HG03432 (cell line): Measurements from ENCODE around the gene ZDHHC8.
"Not testable (repeated sequence)": the region's sequence is repeated elsewhere in the genome, so short reads cannot be mapped to it uniquely, and the experiment has no call there.

Source experiments
- ATAC-seq: cut with Tn5 transposase; IDR thresholded peaks from one replicate; pipeline ENCODE4 v1.9.1; 2021; ENCODE audit warnings: mild to moderate bottlenecking, moderate library complexity; ENCODE audit not compliant: unreplicated experiment

The ZDHHC8 gene

DNA sequence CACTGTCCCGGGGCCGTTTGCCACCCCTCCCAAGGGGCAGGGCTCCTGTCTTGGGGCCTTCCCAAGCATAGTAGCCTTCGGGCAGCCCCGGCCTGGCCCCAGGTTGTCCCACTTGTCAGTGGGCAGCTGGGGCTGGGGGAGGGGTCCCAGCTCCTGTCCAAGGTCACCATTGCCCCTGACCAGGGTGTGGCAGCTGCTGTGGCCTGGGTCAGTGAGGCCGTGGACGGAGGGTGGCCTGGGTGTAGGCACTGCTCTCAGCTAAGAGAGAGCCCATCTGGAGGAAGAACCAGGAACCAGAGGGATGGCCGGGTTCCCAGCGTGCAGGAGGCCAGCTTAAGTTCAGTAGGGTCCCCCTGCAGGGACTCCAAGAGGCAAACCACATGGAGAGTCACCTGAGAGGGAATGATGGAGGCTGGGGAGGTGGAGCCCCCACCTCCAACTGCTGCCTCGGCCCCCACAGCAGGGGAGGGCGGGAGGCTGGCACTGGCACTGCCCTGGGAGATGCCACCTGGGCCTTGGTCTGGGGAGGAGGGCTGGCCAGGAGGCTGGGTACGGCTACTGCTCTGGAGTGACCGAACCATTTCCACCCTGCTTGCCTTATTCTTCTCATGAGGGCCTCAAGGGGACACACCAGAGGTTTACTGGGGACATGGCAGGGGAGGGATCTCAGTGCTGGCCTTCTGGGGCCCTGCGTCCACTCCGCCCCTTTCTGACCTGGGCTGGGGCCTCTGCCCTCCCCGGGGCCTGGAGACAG is 26.0 kb downstream of the ZDHHC8 start:
- no peak for ATAC-seq

DNA sequence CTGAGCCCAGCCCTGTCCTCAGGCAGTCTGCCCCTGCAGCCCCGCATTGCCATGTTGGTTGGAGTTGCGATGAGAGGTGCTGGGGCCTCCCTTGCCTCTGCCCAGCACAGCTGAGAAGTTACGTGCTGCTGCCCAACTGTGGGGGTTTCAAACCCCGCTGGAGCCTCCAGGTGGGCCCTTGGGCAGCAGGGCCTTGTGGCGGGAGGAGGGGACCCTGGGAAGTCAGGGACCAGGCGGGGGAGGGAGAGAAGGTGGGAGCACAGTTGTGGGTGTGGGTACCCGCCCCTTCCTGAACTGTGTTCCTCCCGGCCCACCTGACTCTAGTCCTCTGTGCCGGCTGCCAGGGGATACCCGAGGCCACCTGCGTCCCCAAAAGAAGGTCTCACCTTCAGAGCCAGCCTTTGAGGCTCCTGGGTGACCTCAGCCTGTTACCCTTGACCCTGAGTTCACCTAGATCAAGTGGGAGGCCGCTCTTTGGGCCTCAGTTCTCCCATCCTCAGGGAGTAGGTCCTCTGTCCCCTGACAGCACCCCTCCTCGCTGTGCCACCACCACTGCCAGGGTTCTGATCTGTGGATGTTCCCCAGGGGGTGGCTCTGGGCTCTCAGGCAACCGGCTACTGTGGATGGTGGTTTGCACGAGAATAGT is 26.9 kb downstream of the ZDHHC8 start:
- no peak for ATAC-seq

DNA sequence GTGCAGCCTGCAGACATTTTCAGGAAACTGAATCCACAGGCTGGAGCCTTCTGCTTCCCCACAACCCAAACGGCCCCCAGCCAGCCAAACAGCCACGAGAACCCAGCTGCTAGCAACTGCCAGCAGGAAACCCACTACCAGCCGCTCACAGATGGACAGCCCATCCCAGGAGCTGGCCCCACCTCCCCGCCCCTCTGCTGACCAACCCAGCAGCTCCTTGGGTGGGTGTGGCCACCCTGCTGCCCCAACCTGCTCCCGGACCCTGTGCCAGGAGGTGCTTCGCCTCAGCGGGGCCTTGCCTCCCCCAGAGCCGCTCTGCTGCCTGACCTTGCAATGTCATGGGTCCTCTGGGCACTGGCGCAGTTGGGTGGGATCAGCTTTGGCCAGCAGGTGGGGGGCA is 27.5 kb downstream of the ZDHHC8 start:
- no peak for ATAC-seq

DNA sequence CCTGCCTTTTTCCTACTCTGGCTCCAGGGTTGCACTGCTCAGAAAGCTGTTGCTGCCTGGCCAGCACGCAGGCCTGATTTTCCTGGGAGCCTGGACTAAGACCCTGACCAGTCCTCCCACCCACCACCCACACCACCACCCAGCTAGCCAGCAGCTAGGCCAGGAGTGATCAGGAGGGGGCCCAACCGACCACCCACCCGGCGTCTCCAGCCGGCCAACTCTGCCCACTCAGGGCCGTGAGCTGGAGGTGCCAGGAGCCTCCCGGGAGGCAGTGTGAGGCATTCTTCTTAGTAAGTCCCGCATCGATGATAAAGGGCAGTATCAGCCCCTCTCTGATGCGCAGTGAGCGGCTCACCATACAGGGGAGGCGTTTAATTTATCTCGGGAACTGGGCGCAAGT is 27.9 kb downstream of the ZDHHC8 start:
- ATAC-seq = not testable (repeated sequence)

DNA sequence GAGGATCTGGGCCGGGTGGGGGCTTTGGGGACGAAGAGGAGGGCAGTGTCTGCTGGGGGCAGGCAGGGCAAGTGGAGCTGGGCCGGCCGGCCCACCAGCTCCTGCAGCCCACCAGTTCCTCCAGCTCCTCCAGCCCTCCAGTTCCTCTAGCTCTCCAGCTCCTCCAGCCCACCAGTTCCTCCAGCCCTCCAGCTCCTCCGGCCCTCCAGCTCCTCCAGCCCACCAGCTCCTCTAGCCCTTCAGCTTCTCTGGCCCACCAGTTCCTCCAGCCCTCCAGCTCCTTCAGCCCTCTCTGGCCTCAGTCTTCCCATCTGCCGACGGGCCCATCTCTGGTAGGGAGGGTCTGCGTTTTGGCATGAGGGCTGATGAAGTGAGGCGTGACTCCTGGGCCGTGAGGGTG is 28.4 kb downstream of the ZDHHC8 start:
- no peak for ATAC-seq

DNA sequence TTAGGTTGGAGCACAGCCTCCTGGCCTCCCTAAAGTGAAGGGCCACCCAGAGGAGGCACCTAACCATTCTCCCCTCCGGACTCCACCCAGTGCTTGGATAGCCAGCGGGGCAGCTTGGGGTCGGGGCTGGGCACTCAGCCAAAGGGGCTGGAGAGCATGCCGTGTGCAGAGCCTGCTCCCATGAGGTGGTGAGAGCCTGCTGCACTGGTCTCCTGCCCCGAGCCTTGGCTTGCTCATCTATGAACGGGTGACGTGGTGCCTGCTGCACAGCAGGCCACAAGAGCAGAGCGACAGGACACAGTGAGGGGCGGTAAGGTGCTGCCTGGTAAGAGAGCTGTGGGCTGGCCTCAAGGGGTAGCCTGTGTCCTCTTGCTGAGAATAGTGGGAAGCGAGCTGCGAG is 33.3 kb downstream of the ZDHHC8 start:
- no peak for ATAC-seq

DNA sequence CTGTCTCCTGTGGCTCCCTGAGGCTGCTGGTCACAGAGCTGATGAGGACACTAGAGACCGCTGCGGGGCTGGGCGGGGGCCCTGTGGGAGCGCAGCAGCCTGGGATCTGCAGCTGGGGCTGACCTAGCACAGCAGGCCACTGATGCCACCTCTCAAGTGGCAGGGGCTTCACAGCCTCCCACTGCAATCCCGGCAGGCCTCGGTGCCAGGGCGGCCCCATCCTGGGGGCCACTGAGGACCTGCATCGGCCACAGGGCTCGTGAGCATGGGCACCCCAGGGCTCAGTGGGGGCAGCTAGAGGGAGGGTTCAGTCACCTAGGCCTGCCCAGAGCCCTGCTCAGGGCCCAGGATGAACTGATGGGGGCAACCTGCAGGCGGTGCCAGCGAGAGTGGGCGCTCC is 33.8 kb downstream of the ZDHHC8 start:
- no peak for ATAC-seq

DNA sequence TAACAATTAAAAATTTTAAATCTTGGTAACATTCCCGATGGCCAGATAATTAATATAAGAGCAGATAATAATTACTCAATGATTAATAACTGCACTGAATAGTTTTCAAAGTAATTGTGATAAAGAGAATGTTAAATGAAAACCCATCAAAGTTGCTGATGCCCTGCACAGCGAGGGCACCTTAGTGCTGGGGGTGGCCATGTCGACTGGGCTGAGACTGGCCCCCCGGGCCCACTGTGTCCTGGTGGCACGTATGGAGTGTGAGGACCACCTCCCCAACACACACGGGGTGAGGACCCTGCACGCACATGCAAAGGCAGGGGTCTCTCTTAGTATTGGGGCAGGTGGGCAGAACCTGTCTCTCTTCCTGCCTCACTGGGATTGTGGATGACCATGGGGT is 34.3 kb downstream of the ZDHHC8 start:
- no peak for ATAC-seq

DNA sequence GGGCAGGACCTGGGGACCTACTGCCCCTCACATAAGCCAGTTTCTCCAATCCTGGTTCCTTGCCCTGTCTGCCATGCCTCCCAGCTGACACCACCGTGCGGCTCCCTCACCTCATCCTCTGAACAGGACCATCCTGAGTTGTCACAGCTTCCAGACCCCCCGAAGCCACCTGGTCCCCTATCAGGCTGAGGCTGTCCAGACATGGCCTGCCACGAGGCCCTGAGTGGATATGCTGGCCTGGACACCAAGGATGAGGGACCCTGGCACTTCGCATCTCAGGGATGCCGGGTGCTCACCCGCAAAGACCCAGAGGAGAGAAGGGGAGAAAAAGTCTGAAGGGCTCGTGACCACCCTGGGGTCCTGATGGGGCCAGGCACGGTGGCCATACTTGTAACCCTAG is 35.1 kb downstream of the ZDHHC8 start:
- no peak for ATAC-seq

DNA sequence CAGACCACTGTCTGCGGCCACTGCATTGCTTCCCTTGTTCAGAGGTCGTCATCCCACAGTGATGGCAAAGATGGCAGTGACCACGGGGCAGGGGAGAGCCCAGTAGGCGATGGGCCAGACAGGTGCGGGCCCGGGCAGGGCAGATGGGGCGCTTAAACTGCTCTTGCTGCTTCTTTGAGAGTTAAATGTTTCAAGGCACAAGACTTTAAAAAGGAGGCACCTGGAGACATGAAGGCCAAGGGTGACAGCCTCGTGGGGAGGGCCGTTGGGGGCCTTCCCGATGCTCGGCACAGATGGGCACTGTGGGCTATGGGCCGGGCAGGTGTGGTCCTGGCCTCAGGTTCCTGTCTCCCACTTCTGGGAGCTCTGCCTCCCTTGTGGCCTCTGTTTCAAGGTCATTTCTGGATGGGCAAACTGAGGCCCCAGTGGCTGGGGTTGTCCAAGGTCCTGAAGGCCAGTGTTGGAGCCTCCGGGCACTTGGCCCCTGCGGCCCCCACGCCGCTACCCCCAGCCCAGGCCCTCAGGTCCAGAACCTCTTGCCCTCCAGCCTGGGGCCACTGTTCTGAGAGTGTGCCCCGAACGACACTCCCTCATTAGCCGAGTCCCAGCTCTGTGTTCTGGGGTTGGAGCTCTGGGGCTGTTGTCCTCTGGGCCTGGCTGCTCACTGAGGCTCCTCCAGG is 36.2 kb downstream of the ZDHHC8 start:
- no peak for ATAC-seq

DNA sequence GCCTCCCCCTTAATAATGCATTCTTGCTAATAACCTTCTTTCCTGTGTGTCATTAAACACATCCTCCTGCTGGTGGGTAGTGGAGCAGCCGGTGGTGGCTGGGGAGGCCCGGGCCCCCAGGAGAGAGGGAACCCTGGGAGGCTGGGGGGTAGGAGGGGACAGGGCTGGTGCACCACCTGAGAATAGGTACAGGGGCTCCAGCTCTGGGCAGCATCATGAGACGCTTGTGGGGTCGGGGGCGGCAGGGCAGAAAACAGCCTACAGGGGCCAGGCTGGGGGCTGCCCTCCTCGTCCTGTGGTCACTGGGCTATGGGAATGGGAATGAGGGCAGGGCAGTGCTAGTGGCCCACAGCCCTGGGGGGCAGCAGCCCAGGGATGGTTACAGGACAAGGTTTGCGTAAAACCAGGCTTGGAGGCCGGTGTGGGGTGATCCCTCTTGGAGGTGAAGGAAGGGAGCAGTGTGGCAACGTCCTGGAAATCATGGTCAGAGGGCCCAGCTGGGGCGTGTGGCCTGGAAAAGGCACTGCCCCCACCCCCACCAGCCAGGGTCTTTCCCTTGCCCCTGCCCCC is 37.7 kb downstream of the ZDHHC8 start:
- no peak for ATAC-seq

DNA sequence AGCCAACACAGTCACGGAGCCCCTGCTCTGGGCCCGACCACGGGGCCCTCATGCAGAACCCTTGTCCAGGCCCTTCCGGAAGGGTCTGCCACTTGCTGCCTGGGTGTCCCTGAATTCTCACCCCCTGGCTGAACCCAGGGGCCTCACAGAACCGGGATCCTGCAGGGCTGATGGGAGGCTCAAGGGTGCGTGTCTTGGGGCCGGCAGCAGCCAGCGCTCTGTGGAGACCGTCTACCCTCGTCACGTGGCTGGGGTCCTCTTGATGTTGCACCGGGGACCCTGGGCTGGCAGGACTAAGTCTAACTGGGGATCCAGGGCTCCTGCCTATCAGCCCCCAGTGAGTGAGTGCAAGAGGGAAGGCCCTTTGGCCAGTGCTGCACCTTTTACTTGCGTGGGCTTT is 38.6 kb downstream of the ZDHHC8 start:
- no peak for ATAC-seq

DNA sequence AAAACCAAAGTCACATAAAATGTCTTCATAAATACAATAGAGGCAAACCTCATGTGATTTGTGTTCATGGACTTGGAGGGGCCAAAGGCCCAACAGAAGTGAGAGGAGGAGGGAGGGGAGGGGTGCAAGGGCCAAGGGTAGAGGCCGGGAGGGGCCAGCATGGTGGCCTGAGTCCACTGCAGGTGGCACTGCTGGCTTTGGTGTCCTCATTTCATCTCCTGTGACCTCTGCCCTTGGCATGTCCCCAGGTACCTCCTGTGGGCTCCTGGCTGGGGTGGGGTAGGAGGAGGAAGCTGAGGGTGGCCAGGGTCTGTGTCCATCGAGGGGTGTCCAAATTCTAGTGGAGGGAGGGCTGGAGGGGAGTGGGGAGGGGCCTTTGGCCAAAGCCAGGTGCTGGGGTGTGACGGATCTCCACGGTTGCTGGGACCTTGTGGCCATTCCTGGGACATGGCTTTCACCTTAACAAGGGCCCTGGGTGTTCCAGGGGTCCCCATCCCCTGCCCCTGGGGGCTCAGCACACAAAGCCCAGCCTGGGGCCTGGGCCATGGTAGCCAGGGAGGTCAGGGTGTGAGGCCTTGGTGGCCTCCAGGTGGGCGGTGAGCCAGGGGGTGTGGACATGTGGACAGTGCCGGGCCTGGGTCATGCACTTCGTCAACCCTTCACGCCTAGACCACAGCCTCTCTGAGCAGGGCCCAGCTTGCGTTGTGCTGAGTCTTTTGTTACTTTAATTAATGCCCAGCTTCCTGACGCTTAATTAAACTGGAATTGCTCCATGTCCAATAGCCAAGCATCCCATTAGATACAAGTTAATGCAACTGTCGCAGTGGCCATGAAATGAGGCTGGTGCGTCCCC is 39.9 kb downstream of the ZDHHC8 start:
- no peak for ATAC-seq

DNA sequence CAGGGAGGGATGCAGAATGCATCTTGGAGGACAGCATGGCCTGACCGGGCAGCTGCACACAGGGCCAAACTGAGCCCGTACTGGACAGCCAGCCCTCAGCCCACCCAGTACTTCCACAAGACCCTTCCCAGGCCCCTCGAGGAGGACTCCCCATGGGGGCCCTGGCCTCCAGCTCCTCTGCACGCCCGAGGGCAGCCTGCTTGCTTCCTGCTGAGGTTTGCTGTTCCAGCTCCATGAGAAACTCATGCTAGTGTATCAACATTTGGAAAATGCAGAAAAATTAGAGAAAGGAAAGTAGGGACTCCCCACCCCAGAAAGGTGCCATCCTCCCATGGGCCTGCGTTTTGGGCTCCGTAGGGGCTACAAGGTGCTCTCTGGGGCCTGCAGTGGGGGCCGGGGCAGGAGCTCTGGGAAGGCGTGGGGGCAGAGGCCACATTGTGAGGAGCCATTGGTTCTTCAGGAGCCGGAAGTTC is 40.6 kb downstream of the ZDHHC8 start:
- no peak for ATAC-seq

DNA sequence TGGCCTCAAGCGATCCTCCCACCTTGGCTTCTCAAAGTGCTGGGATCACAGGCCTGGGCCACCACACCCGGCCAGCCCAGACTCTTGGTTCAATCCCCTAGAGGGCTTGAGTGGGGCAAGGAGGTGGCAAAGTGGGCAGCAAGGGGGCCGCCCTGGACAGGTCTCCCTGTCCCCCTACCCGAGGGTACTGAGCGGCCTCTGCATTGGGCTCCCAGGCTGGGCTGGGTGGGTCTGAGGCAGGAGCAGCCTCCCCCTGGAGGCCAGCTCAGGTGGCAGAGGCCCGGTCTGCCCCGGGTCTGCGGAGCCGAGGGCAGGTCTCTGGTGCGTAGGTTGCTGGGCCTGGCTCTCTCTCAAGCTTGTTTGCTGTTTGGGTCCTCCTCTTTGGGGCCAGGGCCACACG is 41.6 kb downstream of the ZDHHC8 start:
- no peak for ATAC-seq

DNA sequence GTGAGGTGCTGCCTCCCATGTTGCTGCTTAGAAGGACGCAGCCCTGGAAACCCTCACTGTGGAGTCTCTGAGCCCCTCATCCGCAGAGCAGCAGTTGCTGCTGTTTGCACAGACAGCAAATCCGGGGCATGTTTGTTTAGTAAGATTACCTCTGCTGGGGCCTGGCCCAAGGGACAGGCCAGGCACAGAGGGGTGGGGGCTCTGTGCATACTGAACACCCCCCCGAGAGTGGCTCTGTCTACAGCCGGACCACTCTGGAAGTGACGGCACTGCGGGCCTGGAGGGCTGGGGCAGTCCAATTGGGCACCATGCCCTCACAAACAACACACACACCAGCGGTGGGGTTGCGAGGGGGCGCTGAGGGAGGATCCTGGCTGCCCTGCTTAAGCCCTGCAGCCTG is 42.2 kb downstream of the ZDHHC8 start:
- ATAC-seq = no peak

DNA sequence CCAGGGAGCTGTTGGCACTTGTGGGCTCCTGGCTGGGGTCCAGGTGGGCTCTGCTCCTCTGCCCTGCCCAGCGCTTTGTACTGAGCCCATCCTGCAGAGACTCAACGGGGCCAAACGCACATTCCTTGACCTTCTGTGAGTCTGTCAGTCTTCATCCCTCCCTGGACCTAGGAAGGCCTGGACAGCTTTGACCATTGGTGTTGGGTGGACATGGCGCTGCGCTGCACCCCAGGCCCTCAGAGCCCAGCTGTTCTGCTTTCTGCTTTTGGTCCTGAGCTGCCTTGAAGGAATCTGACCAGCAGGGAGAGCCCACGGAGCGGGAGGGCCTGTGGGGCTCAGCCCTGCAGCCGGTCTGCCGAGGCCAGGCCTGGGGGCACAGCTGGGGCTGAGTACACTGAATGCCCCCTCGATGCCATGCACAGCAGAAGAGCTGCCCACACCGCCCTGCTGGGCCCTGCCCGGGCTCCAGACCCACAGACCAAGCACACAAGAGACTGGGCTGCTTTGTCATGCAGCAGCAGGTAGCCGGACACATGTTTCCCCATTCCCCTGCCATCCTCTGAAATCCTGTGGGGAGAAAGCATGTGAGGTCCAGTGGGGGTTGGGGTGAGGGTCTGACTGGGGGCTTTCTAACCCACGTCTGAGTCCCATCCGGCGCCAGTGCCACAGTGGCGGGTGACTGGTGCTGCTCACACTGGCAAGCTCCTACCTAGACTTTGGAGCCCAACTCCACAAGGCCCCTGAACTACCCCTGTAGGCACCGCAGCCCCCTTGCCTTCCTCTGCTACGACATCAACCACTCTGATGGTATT is 43.4 kb downstream of the ZDHHC8 start:
- ATAC-seq = no peak

DNA sequence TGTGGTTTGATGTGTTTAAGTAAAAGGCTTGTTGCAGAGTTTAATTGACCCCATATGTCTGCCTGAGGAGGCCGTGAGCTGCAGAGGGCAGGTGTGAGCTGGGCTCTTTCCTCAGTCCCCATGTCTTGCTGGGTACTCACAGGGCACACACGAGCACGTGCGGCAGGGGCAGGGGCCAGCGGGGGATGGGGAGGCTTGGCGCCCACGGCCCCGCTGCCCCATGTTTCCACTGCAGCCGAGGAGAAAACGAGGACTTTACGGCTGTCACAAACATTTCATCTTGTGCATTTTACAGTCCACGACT is 43.9 kb downstream of the ZDHHC8 start:
- no peak for ATAC-seq

DNA sequence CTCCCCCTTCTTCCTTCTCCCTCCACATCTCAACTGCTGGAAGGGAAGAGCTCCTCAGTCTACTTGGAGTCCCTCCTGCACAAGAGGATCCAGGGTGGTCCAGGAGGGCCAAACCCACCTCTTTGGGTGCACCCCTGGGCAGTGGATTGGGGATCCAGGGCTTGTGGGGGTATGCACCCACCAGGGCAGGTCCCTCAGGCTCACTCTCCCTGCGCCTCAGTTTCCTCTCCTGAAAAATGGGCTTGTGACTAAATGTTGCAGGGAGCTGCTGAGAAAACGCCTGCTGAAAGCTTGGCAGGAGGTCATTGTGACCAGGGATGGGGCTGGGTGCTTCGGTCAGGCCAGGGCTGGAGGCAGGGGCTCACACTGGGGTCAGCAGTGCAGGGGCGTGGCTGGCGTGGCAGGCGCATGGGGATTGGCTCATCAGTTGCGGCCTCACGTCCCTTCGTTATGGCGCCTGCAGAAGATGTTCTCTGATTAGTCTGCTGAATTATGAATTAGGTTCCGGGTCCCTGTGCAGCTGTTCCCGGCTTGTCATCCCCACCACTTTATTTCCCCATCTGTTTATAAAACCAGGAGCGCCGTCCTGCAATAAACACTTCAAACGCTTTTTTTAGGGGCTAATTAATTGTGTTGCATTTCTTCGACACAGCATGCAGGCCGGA is 44.9 kb downstream of the ZDHHC8 start:
- no peak for ATAC-seq
